Measurements from ENCODE around the gene PTK7. TPM values are rescaled to one million over a fixed set of nuclear protein-coding genes. Genes with fewer than 3 reads are reported as not detected.
"Not testable (repeated sequence)": the region's sequence is repeated elsewhere in the genome, so short reads cannot be mapped to it uniquely, and the experiment has no call there.

Gene PTK7
- total and polyA plus RNA-seq, 3 donors from 2014 or later: 58.8 to 68.7 (median 60.8) TPM

DNA sequence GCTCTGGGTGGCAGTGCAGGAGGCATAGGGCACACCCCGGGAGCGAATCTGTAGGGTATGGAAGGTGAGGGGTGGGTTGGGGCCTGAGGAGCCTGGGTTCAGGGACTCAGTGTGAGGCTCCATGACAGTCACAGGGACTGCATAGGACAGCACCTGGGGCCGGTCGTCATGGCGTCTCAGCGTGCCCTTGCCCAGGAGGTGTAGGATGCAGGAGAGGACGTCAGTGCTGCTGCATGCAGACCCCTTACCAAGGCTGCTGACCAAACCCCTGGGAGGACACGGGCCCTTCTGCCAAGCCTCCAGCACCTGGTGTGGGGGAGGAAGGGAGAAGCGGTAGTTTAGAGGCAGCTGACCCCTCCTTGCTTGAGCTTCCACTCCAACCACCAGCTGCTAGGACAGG lies 38.4 kb upstream of the PTK7 start:
- TF ChIP-seq POLR2A (IDR thresholded peaks at IDR 0.05): no peak
- TF ChIP-seq, protein P1, sequence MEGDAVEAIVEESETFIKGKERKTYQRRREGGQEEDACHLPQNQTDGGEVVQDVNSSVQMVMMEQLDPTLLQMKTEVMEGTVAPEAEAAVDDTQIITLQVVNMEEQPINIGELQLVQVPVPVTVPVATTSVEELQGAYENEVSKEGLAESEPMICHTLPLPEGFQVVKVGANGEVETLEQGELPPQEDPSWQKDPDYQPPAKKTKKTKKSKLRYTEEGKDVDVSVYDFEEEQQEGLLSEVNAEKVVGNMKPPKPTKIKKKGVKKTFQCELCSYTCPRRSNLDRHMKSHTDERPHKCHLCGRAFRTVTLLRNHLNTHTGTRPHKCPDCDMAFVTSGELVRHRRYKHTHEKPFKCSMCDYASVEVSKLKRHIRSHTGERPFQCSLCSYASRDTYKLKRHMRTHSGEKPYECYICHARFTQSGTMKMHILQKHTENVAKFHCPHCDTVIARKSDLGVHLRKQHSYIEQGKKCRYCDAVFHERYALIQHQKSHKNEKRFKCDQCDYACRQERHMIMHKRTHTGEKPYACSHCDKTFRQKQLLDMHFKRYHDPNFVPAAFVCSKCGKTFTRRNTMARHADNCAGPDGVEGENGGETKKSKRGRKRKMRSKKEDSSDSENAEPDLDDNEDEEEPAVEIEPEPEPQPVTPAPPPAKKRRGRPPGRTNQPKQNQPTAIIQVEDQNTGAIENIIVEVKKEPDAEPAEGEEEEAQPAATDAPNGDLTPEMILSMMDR (IDR thresholded peaks at IDR 0.05): no peak
- 73 to 83% methylated on average over 6 to 9 of the region's 9 CpGs for WGBS, 2 donors
- H3K9me3 ChIP-seq: no peaks in the 10 kb centered on the region
- intact Hi-C loops (cut with DNase I; ENCODE audit: low total_unique reads): no loop called here
- DNase-seq: no peak
- H3K27ac ChIP-seq: no peak overlapping the region
- H3K4me3 ChIP-seq: no peak overlapping the region
- H3K36me3 ChIP-seq (ENCODE audit: low read depth, missing control alignments): no peaks in the 10 kb centered on the region
- H3K4me1 ChIP-seq: peaks cover 4% of the 10 kb centered on the region
- no peaks in the 10 kb centered on the region for H3K27me3 ChIP-seq

DNA sequence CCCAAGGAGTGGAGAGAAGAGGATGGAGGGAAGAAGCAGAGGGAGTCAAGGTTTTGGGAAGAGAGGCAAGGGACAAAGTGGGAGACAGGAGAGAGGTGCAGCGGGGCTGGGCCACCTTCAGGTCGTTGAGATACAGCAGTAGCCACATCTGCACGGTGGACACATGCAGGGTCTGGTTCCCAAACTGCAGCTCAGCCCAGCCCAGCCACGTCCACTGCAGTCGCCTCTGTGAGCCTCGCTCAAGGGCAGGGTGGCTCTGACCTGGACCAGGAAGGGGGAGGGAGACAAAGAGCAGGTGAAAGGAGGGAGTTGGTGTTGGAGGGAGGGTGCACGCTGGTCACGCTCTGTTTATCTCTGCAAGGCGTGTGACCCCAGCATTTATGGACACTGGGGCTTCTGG lies 37.4 kb upstream of the PTK7 start:
- no peak overlapping the region for H3K27ac ChIP-seq
- intact Hi-C loops (cut with DNase I; ENCODE audit: low total_unique reads): no loop called here
- no peaks in the 10 kb centered on the region for H3K27me3 ChIP-seq
- H3K4me3 ChIP-seq: no peak overlapping the region
- TF ChIP-seq, protein P1 (IDR thresholded peaks at IDR 0.05): no peak
- no peak for TF ChIP-seq POLR2A (IDR thresholded peaks at IDR 0.05)
- H3K4me1 ChIP-seq: peaks cover 4% of the 10 kb centered on the region
- no peaks in the 10 kb centered on the region for H3K36me3 ChIP-seq (ENCODE audit: low read depth, missing control alignments)
- DNase-seq: no peak
- WGBS, 2 donors: 77 to 79% methylated on average over 9 of the region's 9 CpGs
- H3K9me3 ChIP-seq: no peaks in the 10 kb centered on the region

DNA sequence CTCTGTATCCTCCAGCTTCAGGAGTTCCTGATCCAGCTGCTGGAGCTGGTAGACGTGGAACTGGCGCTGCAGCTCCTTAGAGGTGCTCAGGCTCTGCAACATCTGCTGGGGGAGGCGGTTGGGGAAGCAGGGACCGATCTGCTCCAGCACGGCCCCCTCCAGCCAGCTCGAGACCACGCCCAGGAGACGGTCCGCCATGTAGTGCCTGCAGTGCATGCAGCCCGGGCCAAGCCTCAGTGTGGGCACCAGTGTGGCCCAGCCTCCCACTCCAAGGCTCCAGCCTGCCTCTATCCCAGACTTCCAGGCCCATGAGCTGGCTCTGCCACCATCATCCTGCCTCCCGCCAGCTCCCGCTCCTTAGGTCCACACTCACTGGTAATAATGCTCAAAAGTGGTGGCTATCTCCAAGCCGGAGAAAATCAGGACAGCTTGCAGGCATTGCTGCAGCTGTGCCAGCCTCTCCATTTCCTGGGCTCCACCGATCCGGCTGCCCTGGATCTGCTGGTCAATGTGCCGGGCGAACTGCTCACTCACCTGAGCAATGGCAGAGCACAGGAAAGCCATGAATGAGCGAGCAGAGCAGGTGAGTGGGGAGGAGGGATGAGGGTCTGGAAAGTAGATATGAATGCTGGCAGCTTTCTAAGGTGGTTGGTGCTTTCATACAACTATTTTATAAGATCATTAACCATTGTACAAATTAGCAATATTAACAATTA lies 35.4 kb upstream of the PTK7 start:
- 92 to 95% methylated on average over 10 to 18 of the region's 18 CpGs for WGBS, 2 donors
- intact Hi-C loops (cut with DNase I; ENCODE audit: low total_unique reads): no loop called here
- H3K27ac ChIP-seq: no peak overlapping the region
- no peaks in the 10 kb centered on the region for H3K9me3 ChIP-seq
- H3K36me3 ChIP-seq (ENCODE audit: low read depth, missing control alignments): no peaks in the 10 kb centered on the region
- no peak for DNase-seq
- no peak overlapping the region for H3K4me3 ChIP-seq
- peaks cover 4% of the 10 kb centered on the region for H3K4me1 ChIP-seq
- TF ChIP-seq, protein P1 (IDR thresholded peaks at IDR 0.05): no peak
- TF ChIP-seq POLR2A (IDR thresholded peaks at IDR 0.05): no peak
- H3K27me3 ChIP-seq: no peaks in the 10 kb centered on the region

DNA sequence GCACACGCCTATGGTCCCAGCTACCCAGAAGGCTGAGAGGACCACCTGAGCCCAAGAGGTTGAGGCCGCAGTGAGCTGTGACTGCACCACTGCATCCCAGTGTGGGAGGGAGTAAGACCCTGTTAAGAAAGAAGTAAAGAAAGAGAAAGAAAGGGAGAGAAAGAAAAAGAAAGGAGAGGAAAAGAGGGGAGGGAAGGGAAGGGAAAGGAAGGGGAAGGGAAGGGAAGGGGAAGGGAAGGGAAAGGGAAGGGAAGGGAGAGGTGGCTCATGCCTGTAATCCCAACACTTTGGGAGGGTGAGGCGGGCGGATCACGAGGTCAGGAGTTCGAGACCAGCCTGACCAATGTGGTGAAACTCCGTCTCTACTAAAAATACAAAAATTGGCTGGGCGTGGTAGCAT lies 34.6 kb upstream of the PTK7 start:
- H3K36me3 ChIP-seq (ENCODE audit: low read depth, missing control alignments); DNase-seq; intact Hi-C loops (cut with DNase I; ENCODE audit: low total_unique reads); H3K27ac ChIP-seq; H3K9me3 ChIP-seq; H3K4me1 ChIP-seq; H3K27me3 ChIP-seq; H3K4me3 ChIP-seq: not testable (repeated sequence)
- 85 to 95% methylated on average over 8 of the region's 8 CpGs for whole genome bisulfite sequencing, 2 donors

DNA sequence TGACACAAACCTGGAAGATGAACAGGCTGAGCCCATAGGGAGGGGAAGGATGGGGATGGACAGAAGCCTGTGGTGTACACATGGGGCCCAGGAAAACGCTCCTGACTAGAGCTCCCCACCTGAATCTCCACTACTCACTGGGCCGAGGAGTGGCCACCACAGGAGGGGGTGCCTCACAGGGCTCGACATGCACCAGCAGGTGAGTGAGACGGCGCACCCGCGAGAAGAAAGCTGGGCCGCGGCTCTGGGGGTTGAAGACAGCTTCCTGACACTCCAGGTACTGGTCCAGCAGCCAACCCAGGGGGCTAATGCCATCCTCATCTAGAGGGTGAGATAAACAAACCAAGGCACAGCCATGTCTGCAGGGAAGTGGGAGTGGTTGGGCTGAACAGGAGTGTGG lies 32.8 kb upstream of the PTK7 start:
- H3K9me3 ChIP-seq: no peaks in the 10 kb centered on the region
- H3K4me1 ChIP-seq: no peaks in the 10 kb centered on the region
- no peak for DNase-seq
- intact Hi-C loops (cut with DNase I; ENCODE audit: low total_unique reads): no loop called here
- no peak overlapping the region for H3K27ac ChIP-seq
- H3K36me3 ChIP-seq (ENCODE audit: low read depth, missing control alignments): no peaks in the 10 kb centered on the region
- 93 to 95% methylated on average over 9 of the region's 9 CpGs for WGBS, 2 donors
- no peak for TF ChIP-seq POLR2A (IDR thresholded peaks at IDR 0.05)
- TF ChIP-seq, protein P1 (IDR thresholded peaks at IDR 0.05): no peak
- no peak overlapping the region for H3K4me3 ChIP-seq
- no peaks in the 10 kb centered on the region for H3K27me3 ChIP-seq
